Measurements from ENCODE around the gene FLII. TPM values are rescaled to one million over a fixed set of nuclear protein-coding genes. Genes with fewer than 3 reads are reported as not detected.
"Not testable (repeated sequence)": the region's sequence is repeated elsewhere in the genome, so short reads cannot be mapped to it uniquely, and the experiment has no call there.

FLII gene
- 100 to 1,000 TPM; 152 to 360 (median 210) TPM for polyA plus RNA-seq
- long read RNA-seq, donor 1, result 0 reads
- long read RNA-seq, donor 2, partial matches to known transcripts, result 5 of 8 reads
- long read RNA-seq, donor 2, other reads (novel, unspliced or antisense), result 0 of 8 reads
- long read RNA-seq, donor 3, partial matches to known transcripts, result 18 of 21 reads
- long read RNA-seq, donor 3, other reads (novel, unspliced or antisense), result 0 of 21 reads
- long read RNA-seq, donor 4, result 0 reads
- long read RNA-seq, donor 5, partial matches to known transcripts, result 0 of 4 reads
- long read RNA-seq, donor 5, other reads (novel, unspliced or antisense), result 0 of 4 reads
- long read RNA-seq, donor 6, full-length matches to known transcripts, result 3 of 23 reads
- long read RNA-seq, donor 6, partial matches to known transcripts, result 20 of 23 reads
- long read RNA-seq, donor 6, other reads (novel, unspliced or antisense), result 0 of 23 reads
- long read RNA-seq, donor 7, partial matches to known transcripts, result 84 of 94 reads
- long read RNA-seq, donor 7, other reads (novel, unspliced or antisense), result 5 of 94 reads
- long read RNA-seq, donor 8, result 0 reads
- long read RNA-seq, donor 9, partial matches to known transcripts, result 0 of 6 reads
- long read RNA-seq, donor 9, other reads (novel, unspliced or antisense), result 0 of 6 reads
- long read RNA-seq, donor 10, partial matches to known transcripts, result 0 of 3 reads
- long read RNA-seq, donor 10, other reads (novel, unspliced or antisense), result 0 of 3 reads

DNA sequence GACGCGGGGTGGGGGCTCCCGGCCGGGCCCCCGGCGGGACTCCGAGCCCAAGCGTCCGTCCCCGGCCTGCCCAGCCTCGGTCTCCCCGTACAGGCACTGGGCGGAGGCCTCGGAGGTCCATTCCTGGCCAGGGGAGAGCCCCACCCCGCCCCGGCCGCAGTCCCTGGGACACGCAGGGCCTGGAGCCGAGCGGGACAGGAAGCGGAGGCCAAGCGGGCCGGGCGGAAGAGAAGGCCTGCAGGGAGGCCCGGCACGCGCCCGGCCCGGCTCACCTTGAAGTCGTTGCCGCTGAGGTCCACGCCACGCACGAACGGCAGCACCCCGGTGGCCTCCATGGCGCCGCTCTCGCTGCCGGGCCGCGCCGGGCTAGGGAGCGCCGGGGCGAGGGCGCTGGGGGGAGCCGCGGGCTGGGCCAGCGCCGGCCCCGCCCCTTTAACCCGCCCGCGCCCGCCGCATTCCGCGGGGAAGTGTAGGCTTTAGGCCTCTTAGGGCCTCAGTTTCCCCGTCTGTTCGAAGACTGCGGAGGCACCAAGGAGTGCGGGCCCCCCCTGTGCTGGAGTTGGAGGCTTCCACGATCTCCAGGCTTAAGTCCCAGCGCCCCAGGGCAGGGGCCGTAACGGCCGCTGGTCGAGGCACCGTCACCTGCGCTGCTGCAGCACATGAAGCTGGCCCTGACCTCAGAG lies at the start of gene FLII:
TSS of gene FLII (minus strand) at position 383 of the 683 bp plus-strand sequence. CDS start at position 335, 48 bp downstream.
- DNase-seq, result peak; percentile 72 to 84
- no peaks in the 10 kb centered on the region for H3K27me3 ChIP-seq (ENCODE audit: control insufficient read depth in 3 of 3, insufficient read depth in 3 of 3, low read length in 3 of 3)
- H3K9me3 ChIP-seq (ENCODE audit: control insufficient read depth in 2 of 2, insufficient read depth in 1 of 2, low read depth in 1 of 2, low read length in 1 of 2), result no peaks in the 10 kb centered on the region
- no peak for FAIRE-seq
- peak within 1 kb of the TSS; percentile 88 to 96 (median 94) for H3K4me3 ChIP-seq (ENCODE audit: low read depth in 1 of 3, low read length in 3 of 3)
- peak within 1 kb of the TSS; percentile 90 to 99 (median 95) for H3K27ac ChIP-seq (ENCODE audit: low read depth in 1 of 3, low read length in 2 of 3)
- peaks cover 7 to 35% (median 15%) of the 10 kb centered on the region in 3 donors for H3K4me1 ChIP-seq (ENCODE audit: control insufficient read depth in 3 of 3, insufficient read depth in 2 of 3, low read depth in 1 of 3, low read length in 2 of 3)
- 0 to 1% (median 1%) methylated on average over 38 to 71 of the region's 71 CpGs for WGBS, 3 donors
- H3K36me3 ChIP-seq (ENCODE audit: control insufficient read depth in 3 of 3, insufficient read depth in 2 of 3, low read depth in 1 of 3, low read length in 3 of 3), result peaks cover 10 to 55% (median 16%) of the 10 kb centered on the region in 3 donors

DNA sequence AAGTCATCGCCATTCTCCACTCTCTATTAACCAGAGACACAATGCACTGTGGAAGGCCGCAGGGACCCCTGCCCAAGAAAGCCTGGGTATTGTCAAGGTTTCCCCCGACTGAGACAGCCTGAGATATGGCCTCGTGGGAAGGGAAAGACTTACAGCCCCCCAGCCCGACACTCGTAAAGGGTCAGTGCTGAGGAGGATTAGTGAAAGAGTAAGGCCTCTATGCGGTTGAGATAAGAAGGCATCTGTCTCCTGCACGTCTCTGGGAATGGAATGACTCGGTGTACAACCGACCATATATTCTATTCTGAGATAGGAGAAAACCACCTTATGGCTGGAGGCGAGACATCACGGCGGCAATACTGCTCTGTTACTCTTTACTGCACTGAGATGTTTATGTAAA lies 44.7 kb upstream of the FLII start:
- not testable (repeated sequence) for H3K27ac ChIP-seq (ENCODE audit: low read depth in 1 of 3, low read length in 2 of 3); H3K9me3 ChIP-seq (ENCODE audit: control insufficient read depth in 2 of 2, insufficient read depth in 1 of 2, low read depth in 1 of 2, low read length in 1 of 2); DNase-seq; H3K27me3 ChIP-seq (ENCODE audit: control insufficient read depth in 3 of 3, insufficient read depth in 3 of 3, low read length in 3 of 3); H3K4me1 ChIP-seq (ENCODE audit: control insufficient read depth in 3 of 3, insufficient read depth in 2 of 3, low read depth in 1 of 3, low read length in 2 of 3); FAIRE-seq; H3K4me3 ChIP-seq (ENCODE audit: low read depth in 1 of 3, low read length in 3 of 3)
- H3K36me3 ChIP-seq (ENCODE audit: control insufficient read depth in 3 of 3, insufficient read depth in 2 of 3, low read depth in 1 of 3, low read length in 3 of 3), result peaks cover 16 to 55% (median 29%) of the 10 kb centered on the region in 3 donors
- WGBS, 3 donors, result 82 to 90% (median 90%) methylated on average over 13 of the region's 13 CpGs

DNA sequence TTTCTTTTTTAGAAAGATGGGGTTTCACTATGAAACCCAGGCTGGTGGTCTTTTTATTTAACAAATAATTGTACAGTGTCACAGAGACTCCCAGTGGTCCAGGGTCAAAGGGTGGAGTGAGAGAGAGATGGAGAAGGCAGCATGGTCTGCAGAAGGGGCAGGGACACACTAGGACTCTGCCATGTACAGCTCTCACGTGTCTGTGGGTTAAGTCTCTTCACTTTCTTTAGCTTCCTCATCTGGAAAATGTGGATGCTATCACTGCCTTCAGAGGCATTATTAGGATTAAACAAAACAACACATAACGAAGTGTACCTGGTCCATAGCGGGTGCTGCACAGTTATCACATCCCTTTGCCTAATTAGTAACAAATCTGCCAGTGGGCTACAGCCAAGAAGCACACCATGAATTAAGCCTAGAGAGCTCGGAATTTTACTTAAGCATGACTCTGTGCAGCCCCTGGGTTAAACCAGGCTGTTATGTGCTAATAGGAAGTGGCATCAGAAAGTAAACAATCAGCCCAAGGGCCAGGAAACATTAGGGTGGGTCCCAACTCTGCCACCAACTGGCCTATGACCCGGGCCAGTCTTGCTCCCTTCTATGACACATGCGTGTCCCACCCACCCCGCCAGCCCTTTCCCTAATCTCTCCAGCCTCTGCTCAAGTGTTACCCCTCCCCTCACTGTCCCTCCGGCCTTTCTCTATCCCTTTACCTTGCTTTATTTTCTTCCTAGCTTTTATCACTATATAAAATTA lies 42.4 kb upstream of the FLII start:
- no peaks in the 10 kb centered on the region for H3K4me1 ChIP-seq (ENCODE audit: control insufficient read depth in 3 of 3, insufficient read depth in 2 of 3, low read depth in 1 of 3, low read length in 2 of 3)
- DNase-seq (no peak), FAIRE-seq (no peak)
- peaks cover 10 to 49% (median 21%) of the 10 kb centered on the region in 3 donors for H3K36me3 ChIP-seq (ENCODE audit: control insufficient read depth in 3 of 3, insufficient read depth in 2 of 3, low read depth in 1 of 3, low read length in 3 of 3)
- no peak overlapping the region for H3K4me3 ChIP-seq (ENCODE audit: low read depth in 1 of 3, low read length in 3 of 3)
- no peak overlapping the region for H3K27ac ChIP-seq (ENCODE audit: low read depth in 1 of 3, low read length in 2 of 3)
- whole genome bisulfite sequencing, 3 donors, result 79 to 87% (median 82%) methylated on average over 8 of the region's 8 CpGs
- no peaks in the 10 kb centered on the region for H3K27me3 ChIP-seq (ENCODE audit: control insufficient read depth in 3 of 3, insufficient read depth in 3 of 3, low read length in 3 of 3)
- no peaks in the 10 kb centered on the region for H3K9me3 ChIP-seq (ENCODE audit: control insufficient read depth in 2 of 2, insufficient read depth in 1 of 2, low read depth in 1 of 2, low read length in 1 of 2)

DNA sequence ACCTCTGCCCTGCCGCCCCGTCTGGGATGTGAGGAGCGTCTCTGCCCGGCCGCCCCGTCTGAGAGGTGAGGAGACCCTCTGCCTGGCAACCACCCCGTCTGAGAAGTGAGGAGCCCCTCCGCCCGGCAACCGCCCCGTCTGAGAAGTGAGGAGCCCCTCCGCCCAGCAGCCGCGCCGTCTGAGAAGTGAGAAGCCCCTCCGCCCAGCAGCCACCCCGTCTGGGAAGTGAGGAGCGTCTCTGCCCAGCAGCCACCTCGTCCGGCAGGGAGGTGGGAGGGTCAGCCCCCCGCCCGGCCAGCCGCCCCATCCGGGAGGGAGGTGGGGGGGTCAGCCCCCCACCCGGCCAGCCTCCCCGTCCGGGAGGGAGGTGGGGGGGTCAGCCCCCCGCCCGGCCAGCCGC lies 39.5 kb upstream of the FLII start:
- H3K4me1 ChIP-seq (ENCODE audit: control insufficient read depth in 3 of 3, insufficient read depth in 2 of 3, low read depth in 1 of 3, low read length in 2 of 3); FAIRE-seq; H3K27ac ChIP-seq (ENCODE audit: low read depth in 1 of 3, low read length in 2 of 3); DNase-seq; H3K9me3 ChIP-seq (ENCODE audit: control insufficient read depth in 2 of 2, insufficient read depth in 1 of 2, low read depth in 1 of 2, low read length in 1 of 2); H3K27me3 ChIP-seq (ENCODE audit: control insufficient read depth in 3 of 3, insufficient read depth in 3 of 3, low read length in 3 of 3); H3K4me3 ChIP-seq (ENCODE audit: low read depth in 1 of 3, low read length in 3 of 3): not testable (repeated sequence)
- 93 to 94% methylated on average over 6 to 30 of the region's 30 CpGs; no CpG with 5 or more reads in 1 of the 3 donors for WGBS, 3 donors
- peaks cover 11 to 53% (median 17%) of the 10 kb centered on the region in 3 donors for H3K36me3 ChIP-seq (ENCODE audit: control insufficient read depth in 3 of 3, insufficient read depth in 2 of 3, low read depth in 1 of 3, low read length in 3 of 3)

DNA sequence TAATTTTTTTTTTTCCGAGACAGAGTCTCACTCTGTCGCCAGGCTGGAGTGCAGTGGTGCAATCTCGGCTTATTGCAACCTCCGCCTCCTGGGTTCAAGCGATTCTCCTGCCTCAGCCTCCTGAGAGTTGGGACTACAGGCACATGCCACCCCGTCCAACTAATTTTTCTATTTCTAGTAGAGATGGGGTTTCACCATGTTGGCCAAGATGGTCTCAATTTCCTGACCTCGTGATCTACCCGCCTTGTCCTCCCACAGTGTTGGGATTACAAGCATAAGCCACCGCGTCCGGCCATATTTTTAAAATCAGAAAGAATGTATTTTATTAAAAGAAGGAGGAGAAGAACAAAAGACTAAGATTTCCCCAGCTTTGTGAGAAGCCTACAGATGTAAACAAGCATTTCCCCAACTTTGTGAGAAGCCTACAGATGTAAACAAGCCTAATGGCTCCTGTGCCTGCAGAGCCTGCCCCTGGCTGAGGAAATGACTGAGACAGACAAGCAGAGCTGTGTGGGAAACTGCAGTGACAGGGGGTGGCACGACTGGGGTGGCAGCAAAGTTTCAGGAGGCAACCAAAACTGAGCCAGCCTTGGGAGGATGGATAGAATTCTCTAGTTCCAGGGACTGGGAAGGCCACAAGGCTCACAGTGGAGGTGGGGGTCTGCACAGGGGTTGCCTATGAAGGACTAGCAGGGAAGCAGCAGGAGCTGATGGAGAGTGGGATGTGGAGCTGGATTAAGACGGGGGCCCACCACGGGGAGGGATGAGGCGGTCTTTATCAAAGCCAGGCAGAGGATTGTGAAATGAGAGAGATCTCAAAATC lies 33.4 kb upstream of the FLII start:
- WGBS, 3 donors, result 94 to 95% (median 94%) methylated on average over 15 of the region's 15 CpGs
- Histone ChIP-seq H3K27ac (ENCODE audit: low read depth in 1 of 3, low read length in 2 of 3) (no peak overlapping the region), H3K36me3 (ENCODE audit: control insufficient read depth in 3 of 3, insufficient read depth in 2 of 3, low read depth in 1 of 3, low read length in 3 of 3) (peaks cover 17 to 78% (median 21%) of the 10 kb centered on the region in 3 donors), H3K4me3 (ENCODE audit: low read depth in 1 of 3, low read length in 3 of 3) (no peak overlapping the region), H3K27me3 (ENCODE audit: control insufficient read depth in 3 of 3, insufficient read depth in 3 of 3, low read length in 3 of 3) (no peaks in the 10 kb centered on the region), H3K4me1 (ENCODE audit: control insufficient read depth in 3 of 3, insufficient read depth in 2 of 3, low read depth in 1 of 3, low read length in 2 of 3) (no peaks in the 10 kb centered on the region), H3K9me3 (ENCODE audit: control insufficient read depth in 2 of 2, insufficient read depth in 1 of 2, low read depth in 1 of 2, low read length in 1 of 2) (no peaks in the 10 kb centered on the region)
- FAIRE-seq (no peak), DNase-seq (no peak)

DNA sequence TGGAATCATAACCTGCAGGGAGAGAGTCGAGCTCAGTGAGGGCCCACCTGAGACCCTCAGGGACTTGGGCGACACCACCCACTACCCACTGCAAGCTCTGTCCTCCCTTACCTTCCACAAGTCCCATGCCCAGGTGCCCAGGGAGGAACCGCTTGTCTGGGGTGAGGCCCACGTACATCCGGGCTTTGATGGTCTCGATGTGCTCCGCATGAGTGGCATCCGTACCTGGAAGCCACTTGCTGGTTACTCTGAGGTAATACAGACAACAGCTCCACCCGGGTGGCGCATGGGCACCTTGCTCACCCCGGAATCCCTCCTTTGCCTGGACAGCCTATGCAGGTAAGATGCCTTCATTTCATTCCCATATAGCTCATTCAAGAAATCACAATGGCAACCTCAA lies 26.8 kb upstream of the FLII start:
- 96 to 98% (median 97%) methylated on average over 11 of the region's 11 CpGs for WGBS, 3 donors
- no peaks in the 10 kb centered on the region for H3K4me1 ChIP-seq (ENCODE audit: control insufficient read depth in 3 of 3, insufficient read depth in 2 of 3, low read depth in 1 of 3, low read length in 2 of 3)
- H3K4me3 ChIP-seq (ENCODE audit: low read depth in 1 of 3, low read length in 3 of 3), result no peak overlapping the region
- H3K27ac ChIP-seq (ENCODE audit: low read depth in 1 of 3, low read length in 2 of 3), result no peak overlapping the region
- H3K27me3 ChIP-seq (ENCODE audit: control insufficient read depth in 3 of 3, insufficient read depth in 3 of 3, low read length in 3 of 3), result no peaks in the 10 kb centered on the region
- FAIRE-seq (no peak), DNase-seq (no peak)
- no peaks in the 10 kb centered on the region for H3K9me3 ChIP-seq (ENCODE audit: control insufficient read depth in 2 of 2, insufficient read depth in 1 of 2, low read depth in 1 of 2, low read length in 1 of 2)
- peaks cover 27 to 74% (median 30%) of the 10 kb centered on the region in 3 donors for H3K36me3 ChIP-seq (ENCODE audit: control insufficient read depth in 3 of 3, insufficient read depth in 2 of 3, low read depth in 1 of 3, low read length in 3 of 3)

DNA sequence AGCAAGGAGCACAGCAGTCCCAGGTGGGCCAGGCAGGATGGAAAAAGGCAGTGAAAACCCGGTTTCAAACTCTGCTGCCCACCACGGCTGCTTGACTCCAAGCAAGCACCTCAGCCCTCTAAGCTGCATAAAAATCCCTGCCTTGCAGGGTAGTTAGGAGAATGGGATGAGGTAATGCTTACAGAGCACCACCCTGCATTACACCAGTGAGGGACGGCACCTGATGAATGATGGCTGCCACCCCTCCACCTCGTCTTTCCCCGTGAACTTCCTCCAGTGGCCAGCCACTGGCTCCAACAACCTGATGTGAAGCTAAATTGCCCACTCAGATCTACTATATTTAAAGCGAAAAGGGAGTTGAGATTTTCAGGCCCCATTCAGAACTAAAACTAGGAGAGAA lies 23.2 kb upstream of the FLII start:
- Histone ChIP-seq H3K27me3 (ENCODE audit: control insufficient read depth in 3 of 3, insufficient read depth in 3 of 3, low read length in 3 of 3) (no peaks in the 10 kb centered on the region), H3K27ac (ENCODE audit: low read depth in 1 of 3, low read length in 2 of 3) (no peak overlapping the region), H3K4me1 (ENCODE audit: control insufficient read depth in 3 of 3, insufficient read depth in 2 of 3, low read depth in 1 of 3, low read length in 2 of 3) (no peaks in the 10 kb centered on the region), H3K36me3 (ENCODE audit: control insufficient read depth in 3 of 3, insufficient read depth in 2 of 3, low read depth in 1 of 3, low read length in 3 of 3) (peaks cover 34 to 77% (median 34%) of the 10 kb centered on the region in 3 donors), H3K9me3 (ENCODE audit: control insufficient read depth in 2 of 2, insufficient read depth in 1 of 2, low read depth in 1 of 2, low read length in 1 of 2) (no peaks in the 10 kb centered on the region), H3K4me3 (ENCODE audit: low read depth in 1 of 3, low read length in 3 of 3) (no peak overlapping the region)
- FAIRE-seq, result no peak
- WGBS, 3 donors, result 94 to 96% (median 96%) methylated on average over 6 of the region's 6 CpGs
- no peak for DNase-seq
